Left lobe of liver (tissue), 2 donors: Measurements from ENCODE around the gene JUND. TPM values are rescaled to one million over a fixed set of nuclear protein-coding genes. Genes with fewer than 3 reads are reported as not detected.

Source experiments
- ATAC-seq: fragments of 200-7000 bp; cut with Tn5 transposase; one replicate; pipeline ENCODE4 v1.9.1; 2020; ENCODE audit warnings: mild to moderate bottlenecking, moderate library complexity
- DNase-seq: peaks from one replicate; pipeline ENCODE4 v3.0.0-alpha.2; 2020; ENCODE audit warnings: low spot score
- total RNA-seq: library from RNA; stranded (reverse); gene quantifications from one replicate; pipeline ENCODE4 v1.2.1, GENCODE V29; 2021
- donor health status: DM: no; HTN: no; CAD: no; lungs with moderate emphysema.
- donor health status: DM: no; HTN: yes; CAD: no.

Gene JUND
- total RNA-seq, 1 donor from 2014 or later = 47.4 TPM

GRCh38 chr19:18251587-18252369, 29.6 kb downstream of the JUND start:
- ATAC-seq (peak; percentile 95), DNase-seq (peak; percentile 75)

- no peak for DNase-seq
- ATAC-seq = no peak
These were observed 31.6 kb downstream of the JUND start for GRCh38 chr19:18249834-18250233.

GRCh38 chr19:18245297-18245696, 36.1 kb downstream of the JUND start:
- no peak for DNase-seq
- ATAC-seq = no peak

GRCh38 chr19:18239303-18239702, 42.1 kb downstream of the JUND start:
- ATAC-seq (no peak), DNase-seq (no peak)

- ATAC-seq = no peak
- DNase-seq = no peak
These were observed 47.2 kb downstream of the JUND start for GRCh38 chr19:18234194-18234593.

DNA sequence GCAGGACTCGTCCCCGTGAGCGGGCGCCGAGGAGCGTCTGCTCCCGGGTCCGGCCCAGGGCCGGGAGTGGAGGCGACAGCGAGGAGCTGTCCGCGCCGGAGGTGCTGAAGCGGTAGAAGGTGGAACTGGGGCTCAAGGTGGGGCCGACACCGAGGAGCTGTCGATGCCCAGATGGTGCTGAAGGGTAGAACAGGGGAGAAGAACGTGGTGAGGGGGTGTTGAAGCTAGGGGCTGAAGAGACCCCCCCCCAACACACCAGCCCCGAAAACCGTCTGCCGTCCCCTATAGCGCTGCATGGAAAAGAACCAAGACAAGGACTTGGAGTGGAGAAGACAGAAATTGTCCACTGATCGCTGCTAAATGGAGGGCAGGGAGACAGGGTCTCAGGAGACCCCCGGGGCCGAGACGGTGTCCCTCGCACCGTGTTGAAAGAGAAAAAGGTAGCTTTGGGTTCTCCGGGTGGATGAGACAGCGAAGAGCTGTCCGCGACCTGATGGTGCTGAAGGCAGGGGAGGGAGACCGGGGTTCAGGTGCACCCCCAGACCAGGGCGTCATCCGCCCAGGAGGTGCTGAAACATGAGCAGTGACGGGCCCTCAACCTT, 48.1 kb downstream of the JUND start:
- DNase-seq (no peak), ATAC-seq (peak; percentile 77)

GRCh38 chr19:18232540-18233223, 48.7 kb downstream of the JUND start:
- DNase-seq (no peak), ATAC-seq (no peak)

- no peak for ATAC-seq
- DNase-seq = no peak
These were observed 49.6 kb downstream of the JUND start for GRCh38 chr19:18231775-18232174.

GRCh38 chr19:18230941-18231734, 50.3 kb downstream of the JUND start:
- no peak for ATAC-seq
- no peak for DNase-seq

DNA sequence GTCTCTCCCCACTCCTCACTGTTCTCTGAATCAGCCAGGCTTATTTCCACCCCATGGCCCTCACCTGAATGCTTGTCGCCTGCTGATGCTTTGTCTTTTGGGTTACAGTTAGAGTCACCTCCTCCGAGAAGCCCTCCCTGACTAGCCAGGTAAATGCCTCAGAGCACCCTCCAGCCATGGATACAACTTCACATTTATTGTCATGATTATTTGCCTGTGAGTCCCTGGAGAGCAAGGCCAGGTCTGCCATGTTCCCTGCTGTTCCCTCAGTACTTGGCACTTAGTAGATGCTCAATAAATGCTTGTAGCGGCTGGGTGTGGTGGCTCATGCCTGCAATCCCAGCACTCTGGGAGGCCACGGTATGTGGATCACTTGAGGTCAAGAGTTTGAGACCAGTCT, 51.5 kb downstream of the JUND start:
- no peak for DNase-seq
- ATAC-seq = no peak

Other genes starting within 250 kb of the JUND start
- 0.25 TPM for gene IL12RB1, start 194.7 kb downstream of the JUND start, total RNA-seq
- 18.4 TPM for gene MAST3, start 183.8 kb downstream of the JUND start, total RNA-seq
- gene PIK3R2, start 128.5 kb downstream of the JUND start, total RNA-seq = 14.8 TPM
- 57.6 TPM for gene IFI30, start 107.8 kb downstream of the JUND start, total RNA-seq
- 8.6 TPM for gene MPV17L2, start 88.4 kb downstream of the JUND start, total RNA-seq
- 2.1 TPM for gene RAB3A, start 77.6 kb downstream of the JUND start, total RNA-seq
- gene PDE4C, start 55.2 kb downstream of the JUND start, total RNA-seq = 0.60 TPM
- gene IQCN, start 7.2 kb downstream of the JUND start, total RNA-seq = 2.8 TPM
- gene LSM4, start 41.5 kb upstream of the JUND start, total RNA-seq = 53.3 TPM
- 62.4 TPM for gene PGPEP1, start 59.0 kb upstream of the JUND start, total RNA-seq
- gene GDF15, start 104.5 kb upstream of the JUND start, total RNA-seq = 3.2 TPM
- 2.2 TPM for gene LRRC25, start 116.0 kb upstream of the JUND start, total RNA-seq
- 18.4 TPM for gene SSBP4, start 137.8 kb upstream of the JUND start, total RNA-seq
- gene ISYNA1, start 156.5 kb upstream of the JUND start, total RNA-seq = 10.2 TPM
- 11.2 TPM for gene ELL, start 240.4 kb upstream of the JUND start, total RNA-seq